Parathyroid adenoma (tissue), 2 donors: ENCODE results near the gene HECA.
A peak's percentile ranks its signal among the peaks of the same experiment; 100 is the strongest.

Experiments used
- H2AFZ ChIP-seq: fragments of 300-600 bp; sonication (generic); one replicate; pipeline ENCODE4 v1.7.0; 2017; ENCODE audit warnings: antibody characterized with exemption, mild to moderate bottlenecking
- H3K27ac ChIP-seq: fragments of 300-600 bp; sonication (generic); one replicate; pipeline ENCODE4 v1.7.0; 2017
- H3K27me3 ChIP-seq: fragments of 300-600 bp; sonication (generic); one replicate; pipeline ENCODE4 v1.7.0; 2017; ENCODE audit warnings: low read length; ENCODE audit not compliant: control insufficient read depth, insufficient read depth
- H3K36me3 ChIP-seq: fragments of 300-600 bp; sonication (generic); one replicate; pipeline ENCODE4 v1.7.0; 2017; ENCODE audit warnings: low read length; ENCODE audit not compliant: control insufficient read depth, insufficient read depth
- H3K4me1 ChIP-seq: fragments of 300-600 bp; sonication (generic); one replicate; pipeline ENCODE4 v1.7.0; 2017; ENCODE audit warnings: control low read depth
- H3K4me2 ChIP-seq: fragments of 300-600 bp; sonication (generic); one replicate; pipeline ENCODE4 v1.7.0; 2017; ENCODE audit warnings: low read length
- H3K4me3 ChIP-seq: fragments of 300-600 bp; sonication (generic); one replicate; pipeline ENCODE4 v1.7.0; 2017; ENCODE audit warnings: low read depth, low read length
- H3K79me2 ChIP-seq: fragments of 300-600 bp; sonication (generic); one replicate; pipeline ENCODE4 v1.7.0; 2017; ENCODE audit warnings: control low read depth
- H3K9ac ChIP-seq: fragments of 300-600 bp; sonication (generic); one replicate; pipeline ENCODE4 v1.7.0; 2017; ENCODE audit warnings: mild to moderate bottlenecking
- H3K9me3 ChIP-seq: fragments of 300-600 bp; sonication (generic); one replicate; pipeline ENCODE4 v1.7.0; 2017; ENCODE audit warnings: low read length; ENCODE audit not compliant: control insufficient read depth
- TF ChIP-seq, protein P1 (sequence below): fragments of 300-600 bp; sonication (generic); IDR thresholded peaks from one replicate; pipeline ENCODE4 v1.7.0; 2017; ENCODE audit warnings: antibody characterized with exemption, mild to moderate bottlenecking
- donor health status: primary hyperparathyroidism.

HECA gene

DNA sequence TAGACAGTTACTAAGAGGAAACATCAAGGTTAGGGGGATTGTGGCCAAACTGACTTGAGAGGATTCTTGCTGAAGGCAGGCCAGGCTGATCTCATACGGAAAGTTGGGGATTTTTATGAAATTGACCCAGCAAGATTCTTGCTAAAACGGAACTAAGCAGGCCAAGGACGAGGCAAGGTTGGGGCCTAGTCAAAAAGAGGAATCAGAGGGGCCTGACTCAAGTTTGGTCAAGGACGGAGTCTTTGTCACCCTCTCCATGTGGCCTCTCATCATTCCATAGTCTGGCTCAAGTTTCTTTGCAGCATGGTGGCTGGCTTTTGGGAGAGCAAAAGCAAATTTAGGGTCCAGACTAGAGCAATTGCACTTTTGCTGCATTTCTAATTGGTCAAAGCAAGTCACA is 7.9 kb upstream of the HECA start:
- Histone ChIP-seq H3K27ac (no peak overlapping the region), H3K4me1 (peaks cover 2% of the 10 kb centered on the region), H3K9me3 (no peaks in the 10 kb centered on the region), H2AFZ (no peak overlapping the region), H3K4me3 (no peak overlapping the region), H3K9ac (no peak overlapping the region), H3K4me2 (no peak overlapping the region), H3K79me2 (no peaks in the 10 kb centered on the region), H3K27me3 (no peaks in the 10 kb centered on the region), H3K36me3 (no peaks in the 10 kb centered on the region)
- TF ChIP-seq, protein P1, sequence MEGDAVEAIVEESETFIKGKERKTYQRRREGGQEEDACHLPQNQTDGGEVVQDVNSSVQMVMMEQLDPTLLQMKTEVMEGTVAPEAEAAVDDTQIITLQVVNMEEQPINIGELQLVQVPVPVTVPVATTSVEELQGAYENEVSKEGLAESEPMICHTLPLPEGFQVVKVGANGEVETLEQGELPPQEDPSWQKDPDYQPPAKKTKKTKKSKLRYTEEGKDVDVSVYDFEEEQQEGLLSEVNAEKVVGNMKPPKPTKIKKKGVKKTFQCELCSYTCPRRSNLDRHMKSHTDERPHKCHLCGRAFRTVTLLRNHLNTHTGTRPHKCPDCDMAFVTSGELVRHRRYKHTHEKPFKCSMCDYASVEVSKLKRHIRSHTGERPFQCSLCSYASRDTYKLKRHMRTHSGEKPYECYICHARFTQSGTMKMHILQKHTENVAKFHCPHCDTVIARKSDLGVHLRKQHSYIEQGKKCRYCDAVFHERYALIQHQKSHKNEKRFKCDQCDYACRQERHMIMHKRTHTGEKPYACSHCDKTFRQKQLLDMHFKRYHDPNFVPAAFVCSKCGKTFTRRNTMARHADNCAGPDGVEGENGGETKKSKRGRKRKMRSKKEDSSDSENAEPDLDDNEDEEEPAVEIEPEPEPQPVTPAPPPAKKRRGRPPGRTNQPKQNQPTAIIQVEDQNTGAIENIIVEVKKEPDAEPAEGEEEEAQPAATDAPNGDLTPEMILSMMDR = no peak

DNA sequence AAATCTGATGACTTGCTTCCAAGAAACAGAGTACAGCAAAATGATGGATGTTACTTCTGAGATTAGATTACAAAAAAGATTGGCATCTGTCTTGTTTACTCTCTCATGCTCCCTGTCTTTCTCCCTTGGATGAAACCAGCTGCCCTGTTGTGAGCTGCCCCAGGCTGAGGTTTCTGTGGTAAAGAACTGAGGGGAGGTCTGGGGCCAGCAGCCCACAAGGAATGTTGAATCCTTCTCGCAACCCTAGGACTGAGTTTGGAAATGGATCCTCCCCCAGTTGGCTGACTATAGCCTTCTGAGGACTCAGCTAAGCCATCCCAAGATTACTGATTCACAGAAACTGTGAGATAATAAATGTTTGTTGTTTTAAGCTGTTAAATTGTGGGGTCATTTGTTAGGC is 5.6 kb upstream of the HECA start:
- Histone ChIP-seq H3K9me3 (no peaks in the 10 kb centered on the region), H3K4me3 (no peak overlapping the region), H2AFZ (peak overlapping the region; percentile 18), H3K27ac (no peak overlapping the region), H3K4me2 (no peak overlapping the region), H3K9ac (no peak overlapping the region), H3K4me1 (peaks cover 2% of the 10 kb centered on the region), H3K36me3 (no peaks in the 10 kb centered on the region), H3K79me2 (no peaks in the 10 kb centered on the region), H3K27me3 (no peaks in the 10 kb centered on the region)
- TF ChIP-seq, protein P1 = no peak

DNA sequence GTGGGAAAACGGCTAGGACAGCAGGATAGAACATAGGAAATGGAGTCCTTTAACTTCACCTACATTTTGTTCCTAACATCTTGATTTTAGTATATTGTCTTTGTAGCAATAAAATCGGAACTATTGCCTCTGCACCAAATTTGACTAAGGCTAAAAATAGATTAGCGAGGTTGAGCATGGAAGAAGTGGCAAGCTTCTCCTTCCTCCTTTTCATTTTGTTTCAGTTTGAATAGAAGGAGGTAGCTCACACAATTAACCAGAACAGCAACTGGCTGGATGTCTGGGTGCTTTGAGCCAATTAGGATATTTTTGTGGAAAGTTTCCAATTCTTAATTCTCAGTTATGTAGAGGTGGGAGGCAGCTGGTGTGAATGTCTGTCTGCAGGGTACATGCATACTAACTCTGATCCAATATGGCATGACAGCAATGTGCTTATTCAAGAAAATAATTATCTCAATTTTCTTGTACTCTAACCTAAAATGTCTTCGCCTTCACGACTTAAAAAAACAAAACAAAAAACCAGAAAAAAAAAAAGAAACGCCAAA is 3.1 kb upstream of the HECA start:
- Histone ChIP-seq H3K79me2 (peaks cover 1% of the 10 kb centered on the region), H3K36me3 (no peaks in the 10 kb centered on the region), H3K27me3 (no peaks in the 10 kb centered on the region), H3K4me2 (no peak overlapping the region), H2AFZ (no peak overlapping the region), H3K4me3 (no peak overlapping the region), H3K9me3 (no peaks in the 10 kb centered on the region), H3K4me1 (peaks cover 5% of the 10 kb centered on the region), H3K27ac (no peak overlapping the region), H3K9ac (no peak overlapping the region)
- TF ChIP-seq, protein P1 = no peak

DNA sequence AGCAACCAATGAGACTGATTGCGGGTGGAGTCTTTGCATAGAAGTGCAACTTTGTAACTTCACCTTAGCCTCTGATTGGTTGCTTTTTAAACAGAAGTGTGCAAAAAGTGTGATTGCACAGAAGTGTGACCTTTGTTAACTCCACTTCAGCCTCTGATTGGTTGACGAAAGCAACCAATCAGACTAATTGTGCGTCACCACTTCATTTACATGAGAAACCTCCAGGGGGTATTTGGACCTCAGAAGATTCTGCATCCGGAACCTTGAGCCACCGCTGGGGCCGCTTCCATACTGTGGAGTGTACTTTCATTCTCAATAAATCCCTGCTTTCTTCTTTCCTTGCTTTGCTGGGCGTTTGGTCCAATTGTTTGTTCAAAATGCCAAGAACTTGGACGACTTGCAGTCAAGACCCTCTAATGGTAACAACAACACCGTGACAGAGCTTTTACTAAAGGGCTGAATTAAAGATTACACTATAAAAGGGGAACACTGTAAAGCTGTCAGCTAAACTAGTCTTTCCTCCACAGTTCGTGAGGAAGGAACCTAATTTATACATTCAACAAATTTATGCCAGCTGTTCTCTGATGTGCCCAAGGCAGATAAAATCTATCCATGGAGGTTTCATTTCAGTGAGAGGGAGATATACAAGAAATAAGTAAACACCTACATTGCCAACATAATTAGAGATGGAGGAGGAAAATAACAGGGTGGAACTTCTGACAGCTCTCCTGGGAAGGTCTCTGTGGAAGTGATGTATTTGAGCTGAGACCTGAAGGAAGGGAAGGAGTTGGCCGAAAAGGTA is 1.4 kb upstream of the HECA start:
- H3K27ac ChIP-seq = peak overlapping the region; percentile 12
- H3K9ac ChIP-seq = no peak overlapping the region
- H3K36me3 ChIP-seq = no peaks in the 10 kb centered on the region
- peak overlapping the region; percentile 43 for H2AFZ ChIP-seq
- no peaks in the 10 kb centered on the region for H3K27me3 ChIP-seq
- peak overlapping the region; percentile 13 for H3K4me2 ChIP-seq
- peaks cover 11% of the 10 kb centered on the region for H3K79me2 ChIP-seq
- H3K4me3 ChIP-seq = no peak overlapping the region
- H3K4me1 ChIP-seq = peaks cover 5% of the 10 kb centered on the region
- no peaks in the 10 kb centered on the region for H3K9me3 ChIP-seq
- TF ChIP-seq, protein P1 = no peak

DNA sequence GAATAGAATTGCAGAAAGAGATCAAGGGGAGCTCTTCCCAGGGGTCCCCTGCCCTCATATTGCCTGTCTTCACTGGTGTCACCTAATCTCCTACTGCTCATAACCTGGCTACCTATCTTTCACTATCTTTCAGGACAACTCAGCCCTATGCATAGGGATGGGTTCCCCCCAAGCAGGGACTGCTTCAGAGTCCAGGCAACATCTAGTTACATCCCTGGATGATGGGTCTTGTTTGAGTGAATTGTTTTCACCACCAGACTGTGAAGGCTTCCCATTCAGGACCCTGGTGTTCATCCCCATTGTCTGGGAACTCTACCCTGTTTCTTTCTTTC is 850 bp upstream of the HECA start:
- peak overlapping the region; percentile 12 for H3K27ac ChIP-seq
- TF ChIP-seq, protein P1 = no peak
- H3K4me2 ChIP-seq = no peak overlapping the region
- no peaks in the 10 kb centered on the region for H3K9me3 ChIP-seq
- no peaks in the 10 kb centered on the region for H3K36me3 ChIP-seq
- H2AFZ ChIP-seq = peak overlapping the region; percentile 43
- peaks cover 5% of the 10 kb centered on the region for H3K4me1 ChIP-seq
- no peaks in the 10 kb centered on the region for H3K27me3 ChIP-seq
- peaks cover 15% of the 10 kb centered on the region for H3K79me2 ChIP-seq
- no peak overlapping the region for H3K4me3 ChIP-seq
- H3K9ac ChIP-seq = no peak overlapping the region
